ENCODE data around the gene USP48. TPM values are rescaled to one million over a fixed set of nuclear protein-coding genes. Genes with fewer than 3 reads are reported as not detected.

USP48 gene
- total RNA-seq, 1 experiment from 2014 or later, result 84.8 TPM

DNA sequence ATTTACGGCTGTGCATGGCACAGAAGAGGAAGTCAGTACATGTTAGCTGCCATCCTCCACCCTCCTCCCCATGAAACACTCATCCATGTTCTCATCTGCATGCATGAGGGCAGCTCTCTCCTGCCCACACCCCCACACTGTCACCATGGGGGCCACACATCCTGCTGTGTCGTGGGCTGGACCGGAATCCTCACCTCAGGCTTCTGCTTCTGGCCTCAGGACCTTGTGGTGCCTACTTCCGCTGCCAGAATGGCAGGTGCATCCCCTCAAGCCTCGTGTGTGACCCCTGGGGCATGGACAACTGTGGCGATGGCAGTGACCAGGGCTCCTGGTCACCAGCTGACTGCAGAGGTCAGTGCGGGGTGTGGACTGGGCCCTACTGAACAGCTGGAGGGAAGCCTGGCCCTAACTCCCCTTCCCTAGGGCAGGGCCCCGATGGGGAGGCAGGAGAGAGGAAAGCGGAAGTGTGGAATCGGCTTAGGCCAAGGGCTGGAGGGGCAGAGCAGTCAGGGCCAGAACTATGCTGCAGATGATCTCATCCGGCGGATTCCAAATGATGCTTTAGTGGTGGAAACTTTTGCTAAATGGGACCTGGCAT lies 32.9 kb upstream of the USP48 start:
- H3K4me2 ChIP-seq (ENCODE audit: insufficient read depth, insufficient read length, low read length), result no peak overlapping the region
- no peaks in the 10 kb centered on the region for H3K4me1 ChIP-seq (ENCODE audit: insufficient read depth, low read length)
- H4K91ac ChIP-seq (ENCODE audit: insufficient read length, low read depth, low read length), result no peak overlapping the region
- H3K79me2 ChIP-seq (ENCODE audit: insufficient read depth, low read length), result 0 out of 2 replicates have a peak, but pooled peaks cover 2% of the 10 kb centered on the region
- H4K20me1 ChIP-seq (ENCODE audit: control insufficient read depth, insufficient read depth, insufficient read length), result no peaks in the 10 kb centered on the region
- peaks cover 0 to 4% (median 0%) of the 10 kb centered on the region in 3 experiments; a peak in 3 of 7 replicates for H3K36me3 Mint-ChIP-seq (ENCODE audit: insufficient read depth in 1 of 3, low read depth in 3 of 3)
- H2BK20ac ChIP-seq (ENCODE audit: low read depth, low read length, poor library complexity, severe bottlenecking), result no peak overlapping the region
- no peak for DNase-seq
- H3K14ac ChIP-seq (ENCODE audit: insufficient read depth, low read length), result no peak overlapping the region; the same call in 1 of the 2 replicates
- H4K8ac ChIP-seq (replicated peaks; ENCODE audit: insufficient read length, low read depth, low read length), result no peak overlapping the region
- H2BK12ac ChIP-seq (ENCODE audit: insufficient read length, low read depth, low read length), result no peak overlapping the region
- H3K27me3 ChIP-seq (ENCODE audit: insufficient read depth, low read length), result no peaks in the 10 kb centered on the region
- TF ChIP-seq, protein P1, sequence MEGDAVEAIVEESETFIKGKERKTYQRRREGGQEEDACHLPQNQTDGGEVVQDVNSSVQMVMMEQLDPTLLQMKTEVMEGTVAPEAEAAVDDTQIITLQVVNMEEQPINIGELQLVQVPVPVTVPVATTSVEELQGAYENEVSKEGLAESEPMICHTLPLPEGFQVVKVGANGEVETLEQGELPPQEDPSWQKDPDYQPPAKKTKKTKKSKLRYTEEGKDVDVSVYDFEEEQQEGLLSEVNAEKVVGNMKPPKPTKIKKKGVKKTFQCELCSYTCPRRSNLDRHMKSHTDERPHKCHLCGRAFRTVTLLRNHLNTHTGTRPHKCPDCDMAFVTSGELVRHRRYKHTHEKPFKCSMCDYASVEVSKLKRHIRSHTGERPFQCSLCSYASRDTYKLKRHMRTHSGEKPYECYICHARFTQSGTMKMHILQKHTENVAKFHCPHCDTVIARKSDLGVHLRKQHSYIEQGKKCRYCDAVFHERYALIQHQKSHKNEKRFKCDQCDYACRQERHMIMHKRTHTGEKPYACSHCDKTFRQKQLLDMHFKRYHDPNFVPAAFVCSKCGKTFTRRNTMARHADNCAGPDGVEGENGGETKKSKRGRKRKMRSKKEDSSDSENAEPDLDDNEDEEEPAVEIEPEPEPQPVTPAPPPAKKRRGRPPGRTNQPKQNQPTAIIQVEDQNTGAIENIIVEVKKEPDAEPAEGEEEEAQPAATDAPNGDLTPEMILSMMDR (conservative IDR thresholded peaks at IDR 0.05), result no peak
- no peak overlapping the region for H2AK5ac ChIP-seq (ENCODE audit: insufficient read length, low read length)
- H3K9me3 ChIP-seq (ENCODE audit: control insufficient read depth, low read depth, low read length), result no peaks in the 10 kb centered on the region
- H2BK120ac ChIP-seq (ENCODE audit: low read depth, low read length, poor library complexity, severe bottlenecking), result no peak overlapping the region
- no peak overlapping the region for H2AFZ ChIP-seq (ENCODE audit: low read length)
- H3K9me3 Mint-ChIP-seq, result no peaks in the 10 kb centered on the region; a peak in 1 of 5 replicates
- no peak overlapping the region for H3K18ac ChIP-seq (ENCODE audit: insufficient read length, low read depth, low read length)
- no peak overlapping the region for H3T11ph ChIP-seq (ENCODE audit: low read length)
- no peak overlapping the region for H3K56ac ChIP-seq (ENCODE audit: insufficient read length, low read depth, low read length)
- no peak overlapping the region for H3K4me3 Mint-ChIP-seq
- no peaks in the 10 kb centered on the region for H3K23me2 ChIP-seq (ENCODE audit: insufficient read length, low read depth, low read length, poor library complexity, severe bottlenecking)
- peaks cover 11 to 12% of the 10 kb centered on the region in 2 experiments for H3K4me1 Mint-ChIP-seq
- peaks cover 16% of the 10 kb centered on the region for H3K27me3 Mint-ChIP-seq (ENCODE audit: low read depth)
- H2BK15ac ChIP-seq (ENCODE audit: low read depth, low read length), result no peak overlapping the region
- H3K79me1 ChIP-seq (ENCODE audit: insufficient read depth, low read depth, low read length, poor library complexity, severe bottlenecking), result no peaks in the 10 kb centered on the region
- H3K9ac ChIP-seq (ENCODE audit: extremely low read depth, insufficient read length, low read length), result no peak overlapping the region
- no peak overlapping the region for H3K23ac ChIP-seq (ENCODE audit: insufficient read length, low read depth, low read length)
- WGBS (ENCODE audit: extremely low coverage, insufficient read length, low lambda C conversion rate), result no CpG with 5 or more reads among the region's 12 CpGs
- H3K4ac ChIP-seq (ENCODE audit: low read depth, low read length), result no peak overlapping the region
- H3K27ac ChIP-seq (ENCODE audit: insufficient read length, low read depth, low read length), result no peak overlapping the region
- H4K5ac ChIP-seq (ENCODE audit: insufficient read length, low read depth, low read length), result no peak overlapping the region
- no peak overlapping the region for H2BK5ac ChIP-seq (ENCODE audit: insufficient read length, low read length)
- peak overlapping the region in 1 of 3 experiments; percentile 52; a peak in 1 of 7 replicates for H3K27ac Mint-ChIP-seq
